GM23338 (cell line): ENCODE results near the gene TMEM151B. TPM values are rescaled to one million over a fixed set of nuclear protein-coding genes. Genes with fewer than 3 reads are reported as not detected.

Experiments used
- ATAC-seq: fragments of 200-7000 bp; cut with Tn5 transposase; 3 replicates; pipeline ENCODE4 v1.9.1; 2020
- DNase-seq: peaks from one replicate; pipeline ENCODE4 v3.0.0-alpha.2; 2015; ENCODE audit warnings: low spot score
- H2AFZ ChIP-seq: fragments of 200-600 bp; sonication (generic); 2 replicates; pipeline ENCODE4 v1.8.0; 2016; ENCODE audit warnings: antibody characterized with exemption, mild to moderate bottlenecking, moderate library complexity
- H3F3A ChIP-seq: fragments of 200-600 bp; sonication (generic); replicated peaks from 2 replicates; pipeline ENCODE4 v1.8.0; 2017; ENCODE audit warnings: antibody characterized with exemption, mixed run types, low read depth
- H3K27ac ChIP-seq: fragments of 200-600 bp; sonication (generic); 2 replicates; pipeline ENCODE4 v1.6.1; 2016; ENCODE audit warnings: low read depth
- H3K27me3 ChIP-seq: fragments of 200-600 bp; sonication (generic); 2 replicates; pipeline ENCODE4 v1.8.0; 2016; ENCODE audit warnings: mild to moderate bottlenecking, mixed run types, moderate library complexity; ENCODE audit not compliant: insufficient read depth
- H3K36me3 ChIP-seq: fragments of 200-600 bp; sonication (generic); 2 replicates; pipeline ENCODE4 v1.8.0; 2016; ENCODE audit warnings: mild to moderate bottlenecking; ENCODE audit not compliant: insufficient read depth
- H3K4me1 ChIP-seq: fragments of 200-600 bp; sonication (generic); 2 replicates; pipeline ENCODE4 v1.8.0; 2016; ENCODE audit warnings: mild to moderate bottlenecking, moderate library complexity; ENCODE audit not compliant: insufficient read depth
- H3K4me2 ChIP-seq: fragments of 200-600 bp; sonication (generic); 2 replicates; pipeline ENCODE4 v1.7.1; 2017; ENCODE audit warnings: mixed run types
- H3K4me3 ChIP-seq: fragments of 200-600 bp; sonication (generic); 2 replicates; pipeline ENCODE4 v1.6.1; 2016; ENCODE audit warnings: mixed run types
- H3K79me2 ChIP-seq: fragments of 200-600 bp; sonication (generic); replicated peaks from 2 replicates; pipeline ENCODE4 v1.8.0; 2017; ENCODE audit warnings: mild to moderate bottlenecking; ENCODE audit not compliant: insufficient read depth
- H3K9me2 ChIP-seq: fragments of 200-600 bp; sonication (generic); 2 replicates; pipeline ENCODE4 v1.8.0; 2017; ENCODE audit not compliant: insufficient read depth
- H4K20me1 ChIP-seq: fragments of 200-600 bp; sonication (generic); replicated peaks from 2 replicates; pipeline ENCODE4 v1.8.0; 2017; ENCODE audit warnings: mild to moderate bottlenecking; ENCODE audit not compliant: insufficient read depth
- H3K27ac Mint-ChIP-seq: 2 replicates; pipeline ENCODE4 v1.8.0; 2020; ENCODE audit warnings: inconsistent platforms, mild to moderate bottlenecking, moderate library complexity, mixed read lengths
- H3K27me3 Mint-ChIP-seq: 3 replicates; pipeline ENCODE4 v1.8.0; 2022; ENCODE audit warnings: low read depth, mild to moderate bottlenecking, moderate library complexity, mixed read lengths, inconsistent platforms; ENCODE audit not compliant: insufficient read depth, poor library complexity
- H3K36me3 Mint-ChIP-seq: 3 replicates; pipeline ENCODE4 v1.8.0; 2021; ENCODE audit warnings: low read depth, mild to moderate bottlenecking, inconsistent platforms, moderate library complexity, mixed read lengths
- H3K4me1 Mint-ChIP-seq: 3 replicates; pipeline ENCODE4 v1.8.0; 2020; ENCODE audit warnings: mild to moderate bottlenecking, inconsistent platforms, mixed read lengths
- H3K4me3 Mint-ChIP-seq: 3 replicates; pipeline ENCODE4 v1.8.0; 2021; ENCODE audit warnings: moderate library complexity, mild to moderate bottlenecking, inconsistent platforms, mixed read lengths
- H3K9me3 Mint-ChIP-seq: 3 replicates; pipeline ENCODE4 v1.8.0; 2020; ENCODE audit warnings: moderate library complexity, mild to moderate bottlenecking, inconsistent platforms, mixed read lengths
- EZH2phosphoT487 ChIP-seq: fragments of 200-600 bp; sonication (generic); IDR thresholded peaks from one replicate; pipeline ENCODE4 v1.8.1; 2018; ENCODE audit warnings: antibody characterized with exemption; ENCODE audit not compliant: unreplicated experiment
- JUNB ChIP-seq: IDR thresholded peaks from one replicate; pipeline ENCODE4 v1.6.1; 2016; ENCODE audit warnings: antibody characterized with exemption; ENCODE audit not compliant: unreplicated experiment
- NANOG ChIP-seq: IDR thresholded peaks from 2 replicates; pipeline ENCODE4 v1.6.1; 2016; ENCODE audit warnings: antibody characterized with exemption, borderline replicate concordance
- POLR2AphosphoS5 ChIP-seq: IDR thresholded peaks from 2 replicates; pipeline ENCODE4 v1.6.1; 2016; ENCODE audit warnings: antibody characterized with exemption, low read depth
- ZNF462 ChIP-seq: fragments of 250-450 bp; sonication (Bioruptor Pico); IDR thresholded peaks from 2 replicates; pipeline ENCODE4 v1.5.0; 2020; ENCODE audit warnings: mild to moderate bottlenecking, moderate library complexity
- polyA plus RNA-seq: library from polyadenylated mRNA; unstranded; fragments of >200 nt; fragmentation: Nextera tagmentation; extraction: Ambion mirVana; gene quantifications from 2 replicates; pipeline ENCODE4 v1.2.1, GENCODE V29; 2016
- total RNA-seq: library from RNA; depleted of rRNA; stranded (reverse); fragments of >200 nt; shearing (Covaris generic); gene quantifications from 2 replicates; pipeline ENCODE4 v1.2.3, GENCODE V29; 2014
- TF ChIP-seq, protein P1 (sequence below), 2 experiments: fragments of 200-600 bp in 1 of 2; sonication (generic) in 1 of 2; conservative IDR thresholded peaks; 2 replicates each; pipeline versions ENCODE4 v1.5.1 to v1.6.1; 2016 to 2017; ENCODE audit warnings: antibody characterized with exemption in 2 of 2, low read depth in 2 of 2, mild to moderate bottlenecking in 2 of 2, moderate library complexity in 1 of 2

Gene TMEM151B
- total and polyA plus RNA-seq, 2 experiments from 2014 or later = 0.91 to 14.6 TPM

DNA sequence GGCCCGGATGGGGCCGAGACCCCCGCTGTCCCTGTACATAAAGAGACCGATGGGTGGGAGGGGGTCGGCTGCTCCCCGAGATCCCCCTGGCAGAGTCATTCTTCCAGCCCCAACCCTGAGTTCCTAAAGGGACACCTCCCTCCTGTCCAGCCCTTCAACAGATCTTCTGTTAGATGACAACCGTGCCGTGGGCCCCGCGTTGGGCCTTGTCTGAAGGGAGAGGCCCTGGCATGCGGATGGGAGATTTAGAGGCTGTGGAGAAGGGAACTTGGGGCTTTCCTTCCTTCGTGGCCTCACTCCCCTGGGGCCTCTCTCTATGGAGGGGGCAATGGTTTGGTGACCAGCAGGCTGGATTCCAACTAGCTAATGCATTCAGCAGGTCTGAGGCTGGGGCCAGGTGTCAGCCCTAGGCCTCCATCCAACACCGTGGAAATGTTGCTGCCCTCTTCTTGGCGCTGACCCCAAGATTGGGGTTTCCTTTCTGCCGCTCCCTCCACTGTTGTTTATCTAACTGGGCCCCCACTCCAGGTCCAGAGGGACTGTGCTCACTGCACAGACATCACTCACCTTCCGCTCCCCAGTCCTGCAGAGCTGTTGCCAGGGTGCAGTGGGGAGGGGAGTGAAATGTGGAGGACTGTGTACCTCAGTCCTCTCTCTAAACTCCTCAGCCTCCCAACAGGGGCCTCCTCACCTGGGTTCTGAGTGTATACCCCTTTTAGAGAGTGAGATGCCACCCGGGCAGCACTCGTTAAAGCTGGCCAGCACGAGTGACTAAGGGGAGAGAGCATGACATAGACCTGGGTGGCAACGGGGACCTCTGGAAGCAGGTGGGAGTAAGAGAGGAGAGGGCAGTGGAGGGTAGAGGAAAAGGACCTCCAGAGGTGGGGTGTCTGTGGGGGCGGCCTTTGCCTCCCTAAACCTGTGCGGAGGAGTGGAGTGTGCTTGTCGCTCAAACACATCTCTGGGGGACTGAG, 6.7 kb downstream of the TMEM151B start (continued):
- no peak for TF ChIP-seq ZNF462 (CRISPR knock-in tag)
- TF ChIP-seq, protein P1, sequence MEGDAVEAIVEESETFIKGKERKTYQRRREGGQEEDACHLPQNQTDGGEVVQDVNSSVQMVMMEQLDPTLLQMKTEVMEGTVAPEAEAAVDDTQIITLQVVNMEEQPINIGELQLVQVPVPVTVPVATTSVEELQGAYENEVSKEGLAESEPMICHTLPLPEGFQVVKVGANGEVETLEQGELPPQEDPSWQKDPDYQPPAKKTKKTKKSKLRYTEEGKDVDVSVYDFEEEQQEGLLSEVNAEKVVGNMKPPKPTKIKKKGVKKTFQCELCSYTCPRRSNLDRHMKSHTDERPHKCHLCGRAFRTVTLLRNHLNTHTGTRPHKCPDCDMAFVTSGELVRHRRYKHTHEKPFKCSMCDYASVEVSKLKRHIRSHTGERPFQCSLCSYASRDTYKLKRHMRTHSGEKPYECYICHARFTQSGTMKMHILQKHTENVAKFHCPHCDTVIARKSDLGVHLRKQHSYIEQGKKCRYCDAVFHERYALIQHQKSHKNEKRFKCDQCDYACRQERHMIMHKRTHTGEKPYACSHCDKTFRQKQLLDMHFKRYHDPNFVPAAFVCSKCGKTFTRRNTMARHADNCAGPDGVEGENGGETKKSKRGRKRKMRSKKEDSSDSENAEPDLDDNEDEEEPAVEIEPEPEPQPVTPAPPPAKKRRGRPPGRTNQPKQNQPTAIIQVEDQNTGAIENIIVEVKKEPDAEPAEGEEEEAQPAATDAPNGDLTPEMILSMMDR (conservative IDR thresholded peaks at IDR 0.05; ENCODE audit: low read depth in 2 of 2) = no peak

GRCh38 chr6:44277763-44278162, 7.5 kb downstream of the TMEM151B start:
- Histone ChIP-seq H3K27ac (no peak overlapping the region), H3K4me1 (no peaks in the 10 kb centered on the region), H3K27me3 (peaks cover 35% of the 10 kb centered on the region), H3K4me3 (no peak overlapping the region), H3F3A (0 out of 2 replicates have a peak, but pooled peaks cover 8% of the 10 kb centered on the region), H3K9me2 (no peaks in the 10 kb centered on the region), H3K79me2 (no peaks in the 10 kb centered on the region), H3K36me3 (no peaks in the 10 kb centered on the region), H3K4me2 (no peak overlapping the region), H2AFZ (no peak overlapping the region), H4K20me1 (no peaks in the 10 kb centered on the region)
- ATAC-seq (no peak), DNase-seq (no peak)
- no peak overlapping the region for H3K27ac Mint-ChIP-seq
- H3K4me1 Mint-ChIP-seq = peaks cover 6% of the 10 kb centered on the region
- H3K4me3 Mint-ChIP-seq = no peak overlapping the region
- peaks cover 30% of the 10 kb centered on the region for H3K27me3 Mint-ChIP-seq
- peaks cover 6% of the 10 kb centered on the region; the same call in 2 of the 3 replicates for H3K36me3 Mint-ChIP-seq
- no peaks in the 10 kb centered on the region for H3K9me3 Mint-ChIP-seq
- TF ChIP-seq EZH2phosphoT487 (no peak), NANOG (no peak), ZNF462 (CRISPR knock-in tag) (no peak), POLR2AphosphoS5 (no peak), JUNB (no peak)
